A549 (cell line): ENCODE data around the gene CMTR2. TPM values are rescaled to one million over a fixed set of nuclear protein-coding genes. Genes with fewer than 3 reads are reported as not detected.

Experiments used
- ATAC-seq, 2 experiments: fragments of 200-7000 bp in 1 of 2; fragments of >200 bp in 1 of 2; cut with Nextera tagmentation in 1 of 2; cut with Tn5 transposase in 1 of 2; 3 replicates each; pipeline versions ENCODE4 v1.8.0 to v1.9.1; 2018 to 2020; ENCODE audit warnings: mild to moderate bottlenecking in 1 of 2, moderate library complexity in 1 of 2
- CTCF ChIA-PET: fragments of 300-600 bp; sonication (Branson Sonifier 250); formaldehyde crosslinking; extraction: SDS; loops from one replicate; lab custom pipeline; 2021; ENCODE audit warnings: antibody characterized with exemption, inconsistent platforms; lab: Yijun Ruan, JAX
- POLR2A ChIA-PET: fragments of 350-600 bp; formaldehyde crosslinking; extraction: SDS; loops from one replicate; lab custom pipeline; 2021; ENCODE audit warnings: antibody characterized with exemption, inconsistent platforms; lab: Yijun Ruan, JAX
- DNase-seq, 2 experiments: peaks; one replicate each; pipeline versions ENCODE4 v3.0.0 to v3.0.0-alpha.2; 2011 to 2016; ENCODE audit warnings: low read depth in 1 of 2, low spot score in 1 of 2
- FAIRE-seq: peaks from 2 replicates; lab custom pipeline; 2011; peaks lifted over from hg19 to GRCh38; lab: Jason Lieb, UNC
- H3K27ac ChIP-seq, 2 experiments: fragments of >200 bp; sonication (Bioruptor Twin); formaldehyde crosslinking; 3 replicates each; pipeline ENCODE4 v1.5.1; 2016 to 2017
- H3K4me1 ChIP-seq: fragments of >200 bp; sonication (Bioruptor Twin); formaldehyde crosslinking; 3 replicates; pipeline ENCODE4 v1.6.1; 2016
- H3K4me2 ChIP-seq: fragments of >200 bp; sonication (Bioruptor Twin); formaldehyde crosslinking; 3 replicates; pipeline ENCODE4 v1.6.1; 2016
- H3K4me3 ChIP-seq: fragments of >200 bp; sonication (Bioruptor Twin); formaldehyde crosslinking; 3 replicates; pipeline ENCODE4 v1.5.1; 2016
- H3K9me3 ChIP-seq: fragments of >200 bp; sonication (Bioruptor Twin); formaldehyde crosslinking; 3 replicates; pipeline ENCODE4 v1.6.1; 2016
- CEBPB ChIP-seq, 2 experiments: fragments of >200 bp in 1 of 2; sonication (Bioruptor Twin) in 1 of 2; formaldehyde crosslinking in 1 of 2; IDR thresholded peaks; 2 replicates each; pipeline ENCODE4 v1.6.1; 2012 to 2016
- CHD2 ChIP-seq: fragments of 150-350 bp; IDR thresholded peaks from 2 replicates; pipeline ENCODE4 v1.6.1; 2014; ENCODE audit warnings: low read length; ENCODE audit not compliant: partially characterized antibody
- EP300 ChIP-seq, 2 experiments: fragments of >200 bp; sonication (Bioruptor Twin); formaldehyde crosslinking; IDR thresholded peaks; 2 replicates in 1 of 2; 3 replicates in 1 of 2; pipeline ENCODE4 v1.6.1; 2016 to 2017
- ESRRA ChIP-seq: fragments of 150-350 bp; IDR thresholded peaks from 2 replicates; pipeline ENCODE4 v1.6.1; 2014; ENCODE audit warnings: mild to moderate bottlenecking, low read length, borderline replicate concordance
- FOSB ChIP-seq: fragments of 250-450 bp; sonication (Bioruptor Pico); IDR thresholded peaks from 2 replicates; pipeline ENCODE4 v1.5.0; 2020; ENCODE audit warnings: mild to moderate bottlenecking, moderate library complexity
- GATA3 ChIP-seq: IDR thresholded peaks from 2 replicates; pipeline ENCODE4 v1.6.1; 2012; ENCODE audit warnings: borderline replicate concordance
- HDAC2 ChIP-seq: fragments of 200-600 bp; sonication (generic); IDR thresholded peaks from 2 replicates; pipeline ENCODE4 v1.6.1; 2016
- HEYL ChIP-seq: fragments of 250-450 bp; sonication (Bioruptor Pico); IDR thresholded peaks from 2 replicates; pipeline ENCODE4 v1.8.0; 2021; ENCODE audit warnings: mild to moderate bottlenecking, moderate library complexity
- HMGXB4 ChIP-seq: fragments of 250-450 bp; sonication (Bioruptor Pico); IDR thresholded peaks from 2 replicates; pipeline ENCODE4 v1.5.0; 2021; ENCODE audit warnings: mild to moderate bottlenecking, moderate library complexity, borderline replicate concordance
- HOXA7 ChIP-seq: fragments of 250-450 bp; sonication (Bioruptor Pico); IDR thresholded peaks from 2 replicates; pipeline ENCODE4 v1.5.0; 2020; ENCODE audit warnings: mild to moderate bottlenecking, moderate library complexity
- HOXB13 ChIP-seq: fragments of 250-450 bp; sonication (Bioruptor Pico); IDR thresholded peaks from 2 replicates; pipeline ENCODE4 v1.5.0; 2020; ENCODE audit warnings: low read depth, mild to moderate bottlenecking, moderate library complexity
- MAX ChIP-seq: IDR thresholded peaks from 2 replicates; pipeline ENCODE4 v1.6.1; 2012
- NFE2L2 ChIP-seq: fragments of 150-350 bp; conservative IDR thresholded peaks from 2 replicates; pipeline ENCODE4 v1.6.1; 2014; ENCODE audit warnings: low read length
- NR3C1 ChIP-seq: fragments of >200 bp; sonication (Bioruptor Twin); formaldehyde crosslinking; IDR thresholded peaks from 3 replicates; pipeline ENCODE4 v1.6.1; 2017
- PHF8 ChIP-seq: fragments of 200-600 bp; sonication (generic); IDR thresholded peaks from 2 replicates; pipeline ENCODE4 v1.6.1; 2016; ENCODE audit warnings: low read depth, mild to moderate bottlenecking, antibody characterized with exemption, moderate library complexity, borderline replicate concordance
- POLR2AphosphoS2 ChIP-seq: conservative IDR thresholded peaks from 2 replicates; pipeline ENCODE4 v1.6.1; 2012; ENCODE audit warnings: low read length, improper control_type of control experiment, inconsistent platforms
- REST ChIP-seq: fragments of 200-600 bp; sonication (generic); IDR thresholded peaks from 2 replicates; pipeline ENCODE4 v1.6.1; 2016; ENCODE audit warnings: antibody characterized with exemption, mild to moderate bottlenecking, moderate library complexity
- RFX5 ChIP-seq: fragments of 450-650 bp; IDR thresholded peaks from 2 replicates; pipeline ENCODE4 v1.7.1; 2014; ENCODE audit warnings: antibody characterized with exemption, mild to moderate bottlenecking, moderate library complexity
- ZC3H11A ChIP-seq: fragments of 450-650 bp; IDR thresholded peaks from 2 replicates; pipeline ENCODE4 v1.6.1; 2014; ENCODE audit warnings: antibody characterized with exemption, mild to moderate bottlenecking
- ZFP36 ChIP-seq: fragments of 450-650 bp; IDR thresholded peaks from 2 replicates; pipeline ENCODE4 v1.6.1; 2014; ENCODE audit warnings: borderline replicate concordance; ENCODE audit not compliant: partially characterized antibody
- ZSCAN20 ChIP-seq: fragments of 250-450 bp; sonication (Bioruptor Pico); IDR thresholded peaks from 2 replicates; pipeline ENCODE4 v1.8.0; 2022; ENCODE audit warnings: mild to moderate bottlenecking, moderate library complexity
- WGBS: methylation state at CpG from one replicate; pipeline ENCODE4 v1.1.6; 2017; ENCODE audit errors: missing lambda C conversion rate; 5-methylcytosine and 5-hydroxymethylcytosine counted together
- polyA plus RNA-seq, 4 experiments: library from polyadenylated mRNA; depleted of rRNA in 3 of 4; stranded (reverse); fragments of >200 nt; fragmentation: RNase III in 1 of 4; extraction: RNeasy Plus Mini Kit Qiagen cat#74134 plus additional on column Dnase treatment in 1 of 4; gene quantifications; 2 replicates in 3 of 4; 3 replicates in 1 of 4; pipeline ENCODE4 v1.2.3, GENCODE V29; 2011 to 2017
- TF ChIP-seq, protein P1 (sequence below): fragments of >200 bp; sonication (Bioruptor Twin); formaldehyde crosslinking; IDR thresholded peaks from 3 replicates; pipeline ENCODE4 v1.6.1; 2016
- TF ChIP-seq, protein P2 (sequence below): IDR thresholded peaks from 2 replicates; pipeline ENCODE4 v1.6.1; 2012

The CMTR2 gene
- polyA plus RNA-seq, 2 of the 4 experiments (the other 2 are of a cell fraction), result 16.9 to 34.9 TPM

DNA sequence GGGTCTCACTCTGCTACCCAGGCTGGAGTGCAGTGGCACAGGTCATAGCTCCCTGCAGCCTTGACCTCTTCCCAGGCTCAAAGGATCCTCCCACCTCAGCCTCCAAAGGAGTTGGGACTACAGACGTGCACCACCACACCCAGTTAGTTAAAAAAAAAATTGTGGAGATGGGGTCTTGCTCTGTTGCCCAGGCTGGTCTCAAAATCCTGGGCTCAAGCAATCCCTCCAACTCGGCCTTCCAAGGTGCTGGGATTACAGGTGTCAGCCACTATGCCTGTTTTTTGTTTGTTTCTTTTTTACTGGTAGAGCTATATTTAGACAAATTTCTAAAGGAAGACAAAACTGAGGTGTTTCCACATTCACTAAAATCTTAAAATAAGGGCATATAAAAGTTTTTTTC, 1.7 kb downstream of the CMTR2 start:
- DNase-seq (no peak), FAIRE-seq (no peak), ATAC-seq (no peak)
- H3K4me3 ChIP-seq, result no peak overlapping the region
- WGBS, result 96% methylated on average over 2 of the region's 2 CpGs
- no peak overlapping the region for H3K4me2 ChIP-seq
- POLR2A ChIA-PET, result no interaction called here
- H3K9me3 ChIP-seq, result no peaks in the 10 kb centered on the region
- CTCF ChIA-PET, result interaction anchor here (1.1 to 1.3 kb wide), 2 partner anchors 9 to 15 kb away, joined by 3 to 4 read pairs; no protein-coding TSS in a partner anchor
- TF ChIP-seq MAX (no peak), HOXB13 (CRISPR knock-in tag) (no peak), FOSB (no peak), ZC3H11A (no peak), NR3C1 (no peak), HEYL (CRISPR knock-in tag) (no peak), ESRRA (no peak), HDAC2 (no peak), PHF8 (no peak), GATA3 (no peak), HMGXB4 (CRISPR knock-in tag) (no peak), EP300 (IDR thresholded peaks at IDR 0.05) (no peak), CEBPB (IDR thresholded peaks at IDR 0.05) (no peak), ZSCAN20 (CRISPR knock-in tag) (no peak)
- H3K4me1 ChIP-seq, result peaks cover 11% of the 10 kb centered on the region; the same call in 2 of the 3 replicates
- H3K27ac ChIP-seq, result no peak overlapping the region

DNA sequence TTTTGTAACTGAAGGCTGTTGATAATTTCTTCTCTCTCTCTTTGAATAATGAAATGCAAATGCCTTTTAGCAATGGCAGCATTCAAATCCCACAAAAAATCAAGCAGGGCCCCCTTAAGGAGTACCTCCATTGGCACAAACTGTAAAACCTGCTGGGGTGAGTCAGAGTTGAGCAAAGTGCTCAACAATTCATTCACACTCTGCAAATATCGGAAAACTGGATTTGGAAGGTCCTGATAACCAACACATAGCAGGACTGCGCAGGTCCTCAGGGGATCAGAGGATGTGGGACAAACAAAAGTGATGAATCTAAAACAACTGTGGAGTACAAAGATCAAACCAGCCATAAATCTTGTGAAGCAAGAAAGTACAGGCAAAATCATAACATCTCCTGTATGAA, 5.6 kb downstream of the CMTR2 start:
- Histone ChIP-seq H3K27ac (no peak overlapping the region), H3K4me2 (no peak overlapping the region), H3K4me1 (peaks cover 6% of the 10 kb centered on the region; the same call in 2 of the 3 replicates), H3K4me3 (no peak overlapping the region), H3K9me3 (no peaks in the 10 kb centered on the region)
- TF ChIP-seq RFX5, result no peak
- TF ChIP-seq ZFP36, result no peak
- TF ChIP-seq POLR2AphosphoS2, result no peak
- ChIA-PET POLR2A (no interaction called here), CTCF (no interaction called here)
- DNase-seq (no peak), ATAC-seq (no peak), FAIRE-seq (no peak)
- 91% methylated on average over 2 of the region's 2 CpGs for WGBS

GRCh38 chr16:71282943-71283342, 6.3 kb downstream of the CMTR2 start:
- ChIA-PET POLR2A (no interaction called here), CTCF (no interaction called here)
- H3K27ac ChIP-seq, result no peak overlapping the region
- FAIRE-seq (no peak), DNase-seq (no peak), ATAC-seq (no peak)
- no peak overlapping the region for H3K4me2 ChIP-seq
- TF ChIP-seq EP300 (IDR thresholded peaks at IDR 0.05) (no peak), NFE2L2 (no peak), HOXA7 (CRISPR knock-in tag) (no peak), CHD2 (no peak), REST (no peak), RFX5 (no peak), ZSCAN20 (CRISPR knock-in tag) (no peak)
- TF ChIP-seq, protein P1, sequence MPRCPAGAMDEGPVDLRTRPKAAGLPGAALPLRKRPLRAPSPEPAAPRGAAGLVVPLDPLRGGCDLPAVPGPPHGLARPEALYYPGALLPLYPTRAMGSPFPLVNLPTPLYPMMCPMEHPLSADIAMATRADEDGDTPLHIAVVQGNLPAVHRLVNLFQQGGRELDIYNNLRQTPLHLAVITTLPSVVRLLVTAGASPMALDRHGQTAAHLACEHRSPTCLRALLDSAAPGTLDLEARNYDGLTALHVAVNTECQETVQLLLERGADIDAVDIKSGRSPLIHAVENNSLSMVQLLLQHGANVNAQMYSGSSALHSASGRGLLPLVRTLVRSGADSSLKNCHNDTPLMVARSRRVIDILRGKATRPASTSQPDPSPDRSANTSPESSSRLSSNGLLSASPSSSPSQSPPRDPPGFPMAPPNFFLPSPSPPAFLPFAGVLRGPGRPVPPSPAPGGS, result no peak
- TF ChIP-seq, protein P2, sequence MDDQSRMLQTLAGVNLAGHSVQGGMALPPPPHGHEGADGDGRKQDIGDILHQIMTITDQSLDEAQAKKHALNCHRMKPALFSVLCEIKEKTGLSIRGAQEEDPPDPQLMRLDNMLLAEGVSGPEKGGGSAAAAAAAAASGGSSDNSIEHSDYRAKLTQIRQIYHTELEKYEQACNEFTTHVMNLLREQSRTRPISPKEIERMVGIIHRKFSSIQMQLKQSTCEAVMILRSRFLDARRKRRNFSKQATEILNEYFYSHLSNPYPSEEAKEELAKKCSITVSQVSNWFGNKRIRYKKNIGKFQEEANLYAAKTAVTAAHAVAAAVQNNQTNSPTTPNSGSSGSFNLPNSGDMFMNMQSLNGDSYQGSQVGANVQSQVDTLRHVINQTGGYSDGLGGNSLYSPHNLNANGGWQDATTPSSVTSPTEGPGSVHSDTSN, result no peak
- 96% methylated on average over 3 of the region's 3 CpGs for WGBS
- no peaks in the 10 kb centered on the region for H3K9me3 ChIP-seq
- H3K4me3 ChIP-seq, result no peak overlapping the region
- peaks cover under 1% of the 10 kb centered on the region; the same call in 2 of the 3 replicates for H3K4me1 ChIP-seq
